Endothelial cell of umbilical vein (primary cell): Measurements from ENCODE around the gene NDUFAF8. TPM values are rescaled to one million over a fixed set of nuclear protein-coding genes. Genes with fewer than 3 reads are reported as not detected.

Experiments used
- BruUV-seq: library from RNA; stranded (reverse); fragments of 400-500 nt; replicated peaks from 2 replicates; lab custom pipeline; 2021; lab: Mats Ljungman, UMichigan
- CTCF ChIA-PET: fragments of 300-600, 350-600 bp; sonication (Branson Sonifier 250); formaldehyde crosslinking; loops from one replicate; lab custom pipeline; 2021; ENCODE audit warnings: antibody characterized with exemption, inconsistent platforms; lab: Charles Lee
- POLR2A ChIA-PET: fragments of 300-600, 350-600 bp; sonication (Branson Sonifier 250); formaldehyde crosslinking; loops from one replicate; lab custom pipeline; 2021; ENCODE audit warnings: antibody characterized with exemption, inconsistent platforms; lab: Charles Lee
- DNase-seq: peaks from one replicate; pipeline ENCODE4 v3.0.0-alpha.2; 2011; ENCODE audit warnings: low read depth, low spot score
- FAIRE-seq: peaks from 2 replicates; lab custom pipeline; 2011; peaks lifted over from hg19 to GRCh38; lab: Jason Lieb, UNC
- H2AFZ ChIP-seq: 2 replicates; pipeline ENCODE4 v1.6.0; 2012; ENCODE audit warnings: low read depth, low read length, control low read depth, inconsistent platforms
- H3K27ac ChIP-seq: 2 replicates; pipeline ENCODE4 v1.5.1; 2011; ENCODE audit warnings: low read depth, mild to moderate bottlenecking, control low read depth, low read length, moderate library complexity; ENCODE audit not compliant: insufficient read depth
- H3K27me3 ChIP-seq, 2 experiments: 2 replicates each; pipeline versions ENCODE4 v1.6.0 to v1.6.1; 2011; ENCODE audit warnings: low read length in 2 of 2, mixed read lengths in 1 of 2; ENCODE audit not compliant: control insufficient read depth in 2 of 2, insufficient read depth in 2 of 2
- H3K36me3 ChIP-seq, 2 experiments: 2 replicates in 1 of 2; 3 replicates in 1 of 2; pipeline ENCODE4 v1.5.1; 2011; ENCODE audit warnings: low read length in 2 of 2, mild to moderate bottlenecking in 1 of 2, moderate library complexity in 1 of 2; ENCODE audit not compliant: control insufficient read depth in 2 of 2, insufficient read depth in 2 of 2; ENCODE audit errors: extremely low read depth in 1 of 2
- H3K4me1 ChIP-seq: 3 replicates; pipeline ENCODE4 v1.5.1; 2011; ENCODE audit warnings: mild to moderate bottlenecking, low read length; ENCODE audit not compliant: control insufficient read depth, insufficient read depth; ENCODE audit errors: extremely low read depth
- H3K4me2 ChIP-seq: 2 replicates; pipeline ENCODE4 v1.6.1; 2011; ENCODE audit warnings: low read length, control low read depth, mixed read lengths; ENCODE audit not compliant: insufficient read depth
- H3K4me3 ChIP-seq, 3 experiments: fragments of 200-600 bp in 1 of 3; sonication (generic), shearing (Covaris generic) in 1 of 3; replicated peaks in 1 of 3; 2 replicates each; pipeline ENCODE4 v1.5.1; 2011 to 2016; ENCODE audit warnings: control low read depth in 3 of 3, low read length in 3 of 3, mild to moderate bottlenecking in 2 of 3, inconsistent platforms in 1 of 3, low read depth in 1 of 3, moderate library complexity in 1 of 3; ENCODE audit not compliant: insufficient read depth in 1 of 3
- H3K79me2 ChIP-seq: 2 replicates; pipeline ENCODE4 v1.6.0; 2012; ENCODE audit warnings: low read length, inconsistent platforms; ENCODE audit not compliant: control insufficient read depth, insufficient read depth
- H3K9ac ChIP-seq: replicated peaks from 2 replicates; pipeline ENCODE3; 2011; ENCODE audit warnings: low read length, control low read depth; ENCODE audit not compliant: insufficient read depth; ENCODE audit errors: extremely low read depth
- H3K9me1 ChIP-seq: replicated peaks from 3 replicates; pipeline ENCODE4 v1.6.0; 2011; ENCODE audit warnings: mild to moderate bottlenecking, low read length; ENCODE audit not compliant: control insufficient read depth, insufficient read depth; ENCODE audit errors: extremely low read depth
- H3K9me3 ChIP-seq: replicated peaks from 2 replicates; pipeline ENCODE4 v1.5.1; 2012; ENCODE audit warnings: low read length, inconsistent platforms; ENCODE audit not compliant: control insufficient read depth, insufficient read depth
- H4K20me1 ChIP-seq: replicated peaks from 2 replicates; pipeline ENCODE3; 2011; ENCODE audit warnings: mild to moderate bottlenecking, low read length; ENCODE audit not compliant: control insufficient read depth, insufficient read depth; ENCODE audit errors: extremely low read depth
- CTCF ChIP-seq, 2 donors: IDR thresholded peaks; 1 replicate in 1 of 2; 2 replicates in 1 of 2; pipeline ENCODE4 v1.5.1; 2011; ENCODE audit warnings: low read length in 2 of 2, mild to moderate bottlenecking in 2 of 2, moderate library complexity in 2 of 2, control low read depth in 1 of 2, inconsistent platforms in 1 of 2, low read depth in 1 of 2; ENCODE audit not compliant: insufficient read depth in 1 of 2; ENCODE audit errors: extremely low read depth in 1 of 2
- EZH2 ChIP-seq: IDR thresholded peaks from 2 replicates; pipeline ENCODE4 v1.6.1; 2012; ENCODE audit warnings: borderline replicate concordance, low read depth, mild to moderate bottlenecking, moderate library complexity, low read length, inconsistent platforms; ENCODE audit not compliant: severe bottlenecking
- FOS ChIP-seq: IDR thresholded peaks from 2 replicates; pipeline ENCODE4 v1.6.1; 2011; ENCODE audit warnings: mild to moderate bottlenecking, low read length, moderate library complexity, borderline replicate concordance; ENCODE audit not compliant: insufficient read depth
- GATA2 ChIP-seq: IDR thresholded peaks from 2 replicates; pipeline ENCODE4 v1.7.0; 2011; ENCODE audit warnings: low read depth, mild to moderate bottlenecking, moderate library complexity, mixed read lengths, low read length; ENCODE audit not compliant: insufficient read length, insufficient read depth
- JUN ChIP-seq: IDR thresholded peaks from 2 replicates; pipeline ENCODE4 v1.6.1; 2011; ENCODE audit warnings: borderline replicate concordance, low read depth; ENCODE audit not compliant: insufficient read length, insufficient read depth
- MAX ChIP-seq: IDR thresholded peaks from 2 replicates; pipeline ENCODE4 v1.6.1; 2011; ENCODE audit not compliant: insufficient read depth, insufficient read length
- MYC ChIP-seq: IDR thresholded peaks from one replicate; pipeline ENCODE4 v1.6.1; 2011; ENCODE audit warnings: mild to moderate bottlenecking, low read depth, low read length
- POLR2A ChIP-seq: IDR thresholded peaks from 2 replicates; pipeline ENCODE4 v1.6.1; 2012; ENCODE audit warnings: low read depth, mild to moderate bottlenecking, control low read depth, low read length
- POLR2AphosphoS5 ChIP-seq: IDR thresholded peaks from 2 replicates; pipeline ENCODE4 v1.6.1; 2012; ENCODE audit warnings: low read depth, mild to moderate bottlenecking, control low read depth, low read length, moderate library complexity; ENCODE audit not compliant: insufficient read depth
- dilution Hi-C: fragments of 300-500 bp; cut with MboI; formaldehyde crosslinking; loops from one replicate; pipeline ENCODE4 v1.15.0; 2019; ENCODE audit warnings: low sequenced_read_pairs; ENCODE audit not compliant: extremely low pct_ligation_motif_present
- intact Hi-C: fragments of 100-400 bp; cut with micrococcal nuclease; formaldehyde crosslinking; loops from one replicate; pipeline ENCODE4 v1.10.0; 2022
- polyA plus RNA-seq, 4 experiments: library from polyadenylated mRNA; depleted of rRNA in 3 of 4; stranded (reverse) in 3 of 4; unstranded in 1 of 4; fragments of >200 nt; gene quantifications; 2 replicates each; pipeline versions ENCODE4 v1.2.1 to v1.2.3, GENCODE V29; 2011 to 2012; ENCODE audit warnings: missing spikeins in 1 of 4
- total RNA-seq: library from RNA; stranded (reverse); gene quantifications from 2 replicates; pipeline ENCODE4 v1.2.3, GENCODE V29; 2021

Gene NDUFAF8
- total and polyA plus RNA-seq, 2 donors (not counting 3 experiments of a cell fraction or from before 2014, with no cell fraction given): 61.5 to 83.9 TPM

- no TSS peak for BruUV-seq
Measured at GRCh38 chr17:81234940-81235821, 3.9 kb upstream of the NDUFAF8 start.

More at GRCh38 chr17:81234940-81235821, 3.9 kb upstream of the NDUFAF8 start:
- H3K9me1 ChIP-seq: no peaks in the 10 kb centered on the region
- H3K79me2 ChIP-seq: peaks cover 14% of the 10 kb centered on the region
- no peak overlapping the region for H3K4me2 ChIP-seq
- no peaks in the 10 kb centered on the region for H3K9me3 ChIP-seq
- intact Hi-C loops: no loop called here
- no peak overlapping the region for H3K9ac ChIP-seq
- no peak overlapping the region for H3K4me3 ChIP-seq
- H3K27ac ChIP-seq: no peak overlapping the region
- no peak for DNase-seq
- TF ChIP-seq JUN (no peak), GATA2 (no peak), MYC (no peak), POLR2AphosphoS5 (no peak), POLR2A (no peak), EZH2 (no peak), CTCF (IDR thresholded peaks at IDR 0.05; ENCODE audit: extremely low read depth in 1 of 2, insufficient read depth in 1 of 2, low read depth in 1 of 2, low read length in 2 of 2) (no peak), FOS (no peak), MAX (no peak)
- H4K20me1 ChIP-seq: no peaks in the 10 kb centered on the region
- no peak overlapping the region for H2AFZ ChIP-seq
- no peaks in the 10 kb centered on the region for H3K27me3 ChIP-seq
- peaks cover 5% of the 10 kb centered on the region for H3K4me1 ChIP-seq
- FAIRE-seq: no peak
- H3K36me3 ChIP-seq: peaks cover 0 to 31% of the 10 kb centered on the region in 2 experiments
- dilution Hi-C loops: no loop called here
- ChIA-PET POLR2A (no interaction called here), CTCF (no interaction called here)
